Motor neuron (in vitro differentiated cells): ENCODE results near the gene ZAP70. TPM values are rescaled to one million over a fixed set of nuclear protein-coding genes. Genes with fewer than 3 reads are reported as not detected.
"Not testable (repeated sequence)": the region's sequence is repeated elsewhere in the genome, so short reads cannot be mapped to it uniquely, and the experiment has no call there.

Experiments used
- ATAC-seq, 8 experiments: fragments of 200-7000 bp; cut with Tn5 transposase; replicated peaks in 6 of 8; 2 replicates each; pipeline ENCODE4 v1.8.0; 2021; ENCODE audit warnings: mild to moderate bottlenecking in 8 of 8, moderate library complexity in 8 of 8
- H3K27ac ChIP-seq, 2 donors: fragments of 250-450 bp; sonication (Bioruptor Pico); 2 replicates each; pipeline ENCODE4 v1.9.0; 2021; ENCODE audit warnings: antibody characterized with exemption in 2 of 2, mild to moderate bottlenecking in 2 of 2, moderate library complexity in 1 of 2
- H3K4me1 ChIP-seq, 2 donors: fragments of 250-450 bp; sonication (Bioruptor Pico); replicated peaks in 1 of 2; 2 replicates each; pipeline ENCODE4 v1.6.1; 2021; ENCODE audit warnings: antibody characterized with exemption in 2 of 2, mild to moderate bottlenecking in 2 of 2, moderate library complexity in 1 of 2
- H3K4me3 ChIP-seq, 5 donors: fragments of 250-450 bp; sonication (Bioruptor Pico); 2 replicates each; pipeline ENCODE4 v1.9.0; 2021; ENCODE audit warnings: antibody characterized with exemption in 5 of 5, mild to moderate bottlenecking in 5 of 5, moderate library complexity in 4 of 5
- WGBS, 10 experiments: fragments of 450-650 bp; shearing (Covaris generic); methylation state at CpG; one replicate each; pipeline ENCODE4 v1.0.0; 2022; 5-methylcytosine and 5-hydroxymethylcytosine counted together
- in situ Hi-C, 9 experiments: fragments of 400-800 bp; cut with MboI; loops; one replicate each; pipeline ENCODE4 v1.15.0; 2021; ENCODE audit warnings: low sequenced_read_pairs in 9 of 9, low pct_unique_long_range_greater_than_20kb in 2 of 9; ENCODE audit not compliant: unreplicated experiment in 9 of 9
- total RNA-seq, 8 experiments: library from RNA; unstranded; fragments of 300-600 nt; gene quantifications; 2 replicates each; pipeline versions ENCODE4 v1.2.3 to v1.2.4, GENCODE V29; 2022

The ZAP70 gene
- total RNA-seq, 8 experiments from 2014 or later = 0.21 to 2.2 (median 0.61) TPM

GRCh38 chr2:97676620-97677019 is 36.8 kb upstream of the ZAP70 start:
- no peak for ATAC-seq
- WGBS, 10 experiments = 89 to 100% (median 100%) methylated on average over 1 of the region's 1 CpG; no CpG with 5 or more reads in 7 of the 10 experiments
- no peak overlapping the region for H3K27ac ChIP-seq
- H3K4me1 ChIP-seq = peaks cover 0 to 16% of the 10 kb centered on the region in 2 donors
- H3K4me3 ChIP-seq = no peak overlapping the region
- in situ Hi-C loops = no loop called here

DNA sequence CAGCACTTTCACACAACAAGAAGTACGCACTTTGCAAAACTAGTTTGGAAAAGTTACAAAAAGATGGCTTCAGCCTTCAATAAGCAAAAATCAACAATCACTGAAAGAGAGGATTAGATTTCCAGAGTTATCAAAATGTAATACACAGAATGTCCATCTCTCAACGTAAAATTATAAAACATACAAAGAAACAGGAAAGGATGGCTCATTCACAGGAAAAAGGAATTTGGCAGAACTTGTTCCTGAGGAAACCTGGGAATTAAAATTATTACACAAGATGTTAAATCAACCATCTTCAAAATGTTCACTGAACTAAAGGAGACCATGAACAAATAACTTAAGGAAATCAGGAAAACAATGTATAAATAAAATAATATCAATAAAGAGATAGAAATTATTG is 35.9 kb upstream of the ZAP70 start:
- in situ Hi-C loops = no loop called here
- H3K4me3 ChIP-seq = no peak overlapping the region
- ATAC-seq = no peak
- WGBS, 10 experiments = 83 to 100% (median 96%) methylated on average over 1 to 2 of the region's 2 CpGs
- no peak overlapping the region for H3K27ac ChIP-seq
- peaks cover 0 to 16% of the 10 kb centered on the region in 2 donors for H3K4me1 ChIP-seq

DNA sequence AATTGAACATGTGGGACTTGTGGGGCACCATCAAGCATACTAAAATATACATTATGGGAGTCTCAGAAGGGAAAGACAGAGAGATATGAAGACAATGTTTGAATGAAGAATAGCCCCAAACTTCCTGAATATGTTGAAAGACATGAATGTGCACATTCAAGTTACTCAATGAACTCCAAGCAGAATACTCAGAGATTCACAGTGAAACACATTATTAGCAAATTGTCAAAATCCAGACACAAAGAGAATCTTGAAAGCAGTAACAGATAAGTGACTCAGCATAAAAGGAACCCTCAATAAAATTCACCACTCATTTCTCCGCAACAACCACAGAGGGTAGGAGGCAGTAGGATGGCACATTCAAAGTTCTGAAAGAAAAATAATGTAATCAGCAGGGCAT is 35.1 kb upstream of the ZAP70 start:
- Histone ChIP-seq H3K27ac (no peak overlapping the region), H3K4me3 (no peak overlapping the region), H3K4me1 (peaks cover 0 to 16% of the 10 kb centered on the region in 2 donors)
- no peak for ATAC-seq
- WGBS, 10 experiments = 80 to 100% (median 100%) methylated on average over 1 of the region's 1 CpG; no CpG with 5 or more reads in 4 of the 10 experiments
- in situ Hi-C loops = no loop called here

DNA sequence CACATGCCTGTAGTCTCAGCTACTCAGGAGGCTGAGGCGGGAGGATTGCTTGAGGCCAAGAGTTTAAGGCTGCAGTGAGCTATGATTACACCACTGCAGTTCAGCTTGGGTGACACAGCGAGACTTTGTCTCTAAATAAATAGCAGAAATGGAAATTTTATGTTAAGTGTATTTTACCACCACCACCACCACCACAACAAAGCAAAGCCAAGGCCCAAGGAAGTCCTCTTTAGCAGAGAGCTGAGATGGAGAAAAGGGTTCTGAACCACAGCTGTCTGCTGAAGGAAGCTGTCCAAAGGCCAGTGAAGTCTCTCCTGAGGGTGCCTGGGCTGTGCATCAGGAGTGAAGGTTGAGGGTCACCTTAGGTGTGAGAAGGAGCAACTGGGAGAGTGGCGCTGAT is 26.1 kb upstream of the ZAP70 start:
- in situ Hi-C loops, H3K4me1 ChIP-seq, H3K27ac ChIP-seq, H3K4me3 ChIP-seq, ATAC-seq: not testable (repeated sequence)
- 60 to 100% (median 84%) methylated on average over 1 to 2 of the region's 3 CpGs; no CpG with 5 or more reads in 6 of the 10 experiments for WGBS, 10 experiments

DNA sequence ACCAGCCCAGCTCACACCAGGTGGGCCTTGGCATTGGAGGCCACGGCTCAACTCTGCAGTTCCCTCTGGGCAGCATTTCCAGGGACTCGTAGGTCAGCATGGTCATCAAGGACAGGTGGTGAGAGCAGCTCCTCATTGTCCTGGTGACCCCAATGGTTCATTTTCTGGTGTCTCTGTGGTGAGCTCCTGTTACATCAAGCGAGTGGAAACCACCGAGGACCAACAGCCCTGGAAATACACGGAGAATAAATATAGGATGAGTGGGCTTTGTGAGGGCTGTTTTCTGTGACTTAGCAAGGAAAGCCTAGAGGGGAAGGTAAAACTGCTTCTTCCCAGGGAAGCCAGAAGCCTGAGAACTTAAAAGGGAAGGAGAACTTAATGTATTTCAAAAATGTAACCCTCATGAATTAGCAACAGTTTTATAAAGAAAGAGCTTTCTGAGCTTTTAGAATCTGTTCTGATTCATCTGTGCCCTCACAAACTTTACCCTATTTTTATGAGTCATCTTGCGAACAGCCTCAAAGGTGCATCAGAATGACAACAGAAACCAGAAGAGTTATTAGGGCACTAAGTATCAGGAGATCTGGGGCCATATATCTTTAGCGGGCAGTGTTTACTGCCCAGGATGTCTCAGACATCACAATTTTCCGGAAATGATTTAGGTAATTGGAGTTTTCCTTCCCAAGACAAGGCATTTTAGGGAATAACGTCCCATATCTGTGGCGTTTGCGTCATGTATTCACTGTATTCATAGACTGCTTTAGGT is 25.1 kb upstream of the ZAP70 start:
- Histone ChIP-seq H3K4me3 (no peak overlapping the region), H3K4me1 (no peaks in the 10 kb centered on the region), H3K27ac (no peak overlapping the region)
- peak in 1 of 8 experiments; percentile 46 for ATAC-seq
- in situ Hi-C loops = no loop called here
- WGBS, 10 experiments = 62 to 95% (median 87%) methylated on average over 2 to 8 of the region's 11 CpGs; no CpG with 5 or more reads in 1 of the 10 experiments

DNA sequence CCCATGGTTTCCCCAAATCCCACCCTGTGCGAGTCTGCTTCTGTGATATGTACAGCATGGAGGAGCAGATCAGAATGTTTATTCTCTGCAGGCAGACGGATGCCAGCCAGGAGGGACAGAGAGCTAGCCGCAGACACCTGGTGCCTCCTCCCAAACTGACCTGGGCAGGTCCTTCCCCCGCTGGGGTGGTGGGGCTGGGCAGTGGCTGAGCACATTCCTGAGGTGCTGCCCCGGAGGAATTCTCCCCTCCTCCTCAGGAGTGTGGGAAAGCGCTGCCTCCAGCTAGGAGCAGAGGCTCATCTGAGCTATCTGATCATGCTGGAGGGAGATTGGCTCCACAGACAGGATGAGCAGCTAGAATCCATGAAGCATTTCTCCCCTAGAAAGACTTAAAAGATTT is 22.2 kb upstream of the ZAP70 start:
- 60 to 100% (median 76%) methylated on average over 1 to 4 of the region's 6 CpGs; no CpG with 5 or more reads in 4 of the 10 experiments for WGBS, 10 experiments
- no peak for ATAC-seq
- no peak overlapping the region for H3K27ac ChIP-seq
- H3K4me3 ChIP-seq = no peak overlapping the region
- in situ Hi-C loops = no loop called here
- H3K4me1 ChIP-seq = no peaks in the 10 kb centered on the region

DNA sequence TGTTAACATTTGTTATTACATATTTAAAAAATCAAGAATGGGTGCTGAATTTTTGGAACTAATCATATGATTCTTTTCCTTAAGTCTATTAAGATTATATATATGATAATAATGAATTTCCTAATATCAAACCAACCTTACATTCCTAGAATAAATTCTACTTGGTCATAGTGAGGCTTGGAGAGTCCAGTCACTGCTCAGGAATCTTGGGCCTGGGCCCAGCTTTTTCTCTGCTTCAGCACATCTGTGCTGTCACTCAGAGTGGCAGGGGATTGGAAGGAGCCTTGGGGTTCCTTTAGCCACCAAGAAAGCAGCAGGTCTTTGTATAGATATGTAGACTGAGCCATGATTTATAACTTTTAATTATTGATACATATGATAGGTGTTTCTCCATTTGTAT is 19.9 kb upstream of the ZAP70 start:
- no peak overlapping the region for H3K4me3 ChIP-seq
- H3K27ac ChIP-seq = no peak overlapping the region
- no peaks in the 10 kb centered on the region for H3K4me1 ChIP-seq
- in situ Hi-C loops = no loop called here
- ATAC-seq = no peak

GRCh38 chr2:97695744-97696143 is 17.6 kb upstream of the ZAP70 start:
- WGBS, 10 experiments = 78 to 100% (median 88%) methylated on average over 1 to 5 of the region's 5 CpGs; no CpG with 5 or more reads in 1 of the 10 experiments

GRCh38 chr2:97697252-97698235 is 15.8 kb upstream of the ZAP70 start:
- in situ Hi-C loops = no loop called here
- WGBS, 10 experiments = 2 to 29% (median 17%) methylated on average over 4 to 12 of the region's 14 CpGs
- peaks cover 2 to 5% of the 10 kb centered on the region in 2 donors for H3K4me1 ChIP-seq
- ATAC-seq = peak; percentile 68 to 94 (median 87)
- no peak overlapping the region for H3K4me3 ChIP-seq
- no peak overlapping the region for H3K27ac ChIP-seq

More at GRCh38 chr2:97695744-97696143, 17.6 kb upstream of the ZAP70 start:
- in situ Hi-C loops = no loop called here
- no peak for ATAC-seq
- H3K27ac ChIP-seq = no peak overlapping the region
- H3K4me3 ChIP-seq = no peak overlapping the region
- peaks cover 0 to 5% of the 10 kb centered on the region in 2 donors for H3K4me1 ChIP-seq

DNA sequence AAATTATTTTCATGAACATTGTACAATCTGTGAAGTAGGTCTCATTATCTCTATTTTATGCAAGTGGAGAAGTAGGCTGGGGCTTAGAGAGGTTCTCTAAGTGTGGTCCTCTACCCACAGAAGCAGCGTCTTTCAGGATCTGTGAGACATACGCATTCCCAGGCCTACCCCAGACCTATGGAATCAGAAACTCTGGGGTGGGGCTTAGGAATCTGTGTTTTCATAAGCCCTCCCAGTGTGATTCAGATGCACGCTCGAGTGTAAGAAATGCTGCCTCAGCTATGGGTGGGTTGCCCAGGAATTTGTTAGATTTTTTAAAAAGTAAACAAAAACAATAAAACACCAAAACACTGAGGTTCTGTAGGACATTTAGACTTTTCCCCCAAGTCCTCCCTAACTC is 14.8 kb upstream of the ZAP70 start:
- Histone ChIP-seq H3K4me1 (peaks cover 2 to 5% of the 10 kb centered on the region in 2 donors), H3K4me3 (no peak overlapping the region), H3K27ac (no peak overlapping the region)
- ATAC-seq = peak in 1 of 8 experiments; percentile 19
- in situ Hi-C loops = no loop called here
- WGBS, 10 experiments = 43 to 91% (median 82%) methylated on average over 2 to 4 of the region's 4 CpGs; no CpG with 5 or more reads in 4 of the 10 experiments

DNA sequence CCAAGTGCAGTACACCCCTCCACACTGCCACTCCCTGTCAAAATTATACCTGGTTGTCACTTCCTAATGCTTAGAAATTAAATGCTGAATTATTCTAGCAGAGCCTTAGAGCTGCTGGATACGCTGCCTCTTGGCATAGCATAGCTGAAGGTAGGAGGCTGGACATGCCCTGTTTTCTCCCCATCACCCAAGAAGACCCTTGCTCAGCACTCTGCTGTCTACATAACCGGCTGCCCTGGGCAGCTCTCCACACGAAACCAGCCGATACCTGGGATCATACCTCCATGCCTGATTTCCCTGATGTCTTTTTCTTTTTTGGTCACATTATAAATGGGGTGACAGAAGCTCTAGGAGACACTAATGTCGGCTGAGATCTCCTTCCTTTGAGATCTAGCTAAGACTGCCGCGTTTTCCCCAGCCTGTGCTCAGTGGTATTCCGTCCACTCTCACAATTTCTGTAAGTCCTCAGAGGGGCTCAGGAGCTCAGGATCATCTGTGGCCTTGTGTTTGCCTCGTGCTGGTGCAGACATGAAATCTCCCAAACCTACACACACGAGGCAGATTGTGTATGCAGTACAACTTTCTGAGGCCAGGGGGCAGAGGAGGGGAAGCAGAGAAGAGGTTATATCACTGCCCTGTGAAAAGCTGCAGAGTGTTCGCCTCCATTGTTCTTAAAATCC is 13.5 kb upstream of the ZAP70 start:
- in situ Hi-C loops = no loop called here
- WGBS, 10 experiments = 50 to 100% (median 67%) methylated on average over 1 to 11 of the region's 11 CpGs; no CpG with 5 or more reads in 1 of the 10 experiments
- H3K4me1 ChIP-seq = peaks cover 2 to 5% of the 10 kb centered on the region in 2 donors
- H3K27ac ChIP-seq = no peak overlapping the region
- peak; percentile 66 to 87 (median 82) for ATAC-seq
- no peak overlapping the region for H3K4me3 ChIP-seq

- no peak for ATAC-seq
- Histone ChIP-seq H3K27ac (no peak overlapping the region), H3K4me1 (peaks cover 2 to 5% of the 10 kb centered on the region in 2 donors), H3K4me3 (no peak overlapping the region)
- in situ Hi-C loops = no loop called here
- 60 to 100% (median 79%) methylated on average over 2 to 6 of the region's 13 CpGs; no CpG with 5 or more reads in 4 of the 10 experiments for whole genome bisulfite sequencing, 10 experiments
Measured at GRCh38 chr2:97701186-97701585, 12.2 kb upstream of the ZAP70 start.
